Naive thymus-derived CD8-positive, alpha-beta T cell (primary cell): ENCODE results near the gene SUGCT. TPM values are rescaled to one million over a fixed set of nuclear protein-coding genes. Genes with fewer than 3 reads are reported as not detected.

Experiments used
- ATAC-seq, 2 donors: fragments of 150-1000 bp; cut with Tn5 transposase in 1 of 2; sonication (Bioruptor Pico), chemical (Tn5 transposase) in 1 of 2; 1 replicate in 1 of 2; 2 replicates in 1 of 2; pipeline ENCODE4 v1.10.0; 2021; ENCODE audit warnings: mild to moderate bottlenecking in 2 of 2, moderate library complexity in 2 of 2
- POLR2A ChIA-PET: fragments of 350-600 bp; sonication (Branson Sonifier 250); formaldehyde crosslinking; loops from one replicate; lab custom pipeline; 2021; ENCODE audit warnings: antibody characterized with exemption; lab: Charles Lee
- DNase-seq, 10 donors: peaks; one replicate each; pipeline versions ENCODE4 v3.0.0 to v3.0.0-alpha.2; 2020 to 2022
- H3K27ac Mint-ChIP-seq, 10 donors: one replicate each; pipeline ENCODE4 v1.8.0; 2020 to 2022; ENCODE audit warnings: mild to moderate bottlenecking in 10 of 10, mixed read lengths in 10 of 10, moderate library complexity in 4 of 10, inconsistent platforms in 1 of 10
- H3K27me3 Mint-ChIP-seq, 5 donors: one replicate each; pipeline ENCODE4 v1.8.0; 2021 to 2022; ENCODE audit warnings: mixed read lengths in 5 of 5
- H3K36me3 Mint-ChIP-seq, 3 donors: one replicate each; pipeline ENCODE4 v1.8.0; 2020 to 2022; ENCODE audit warnings: mixed read lengths in 3 of 3, mild to moderate bottlenecking in 2 of 3, inconsistent platforms in 1 of 3
- H3K4me1 Mint-ChIP-seq, 4 donors: one replicate each; pipeline ENCODE4 v1.8.0; 2021 to 2022; ENCODE audit warnings: mixed read lengths in 4 of 4
- H3K4me3 Mint-ChIP-seq, 10 donors: one replicate each; pipeline ENCODE4 v1.8.0; 2020 to 2022; ENCODE audit warnings: mild to moderate bottlenecking in 10 of 10, mixed read lengths in 10 of 10, moderate library complexity in 6 of 10, inconsistent platforms in 1 of 10
- H3K9me3 Mint-ChIP-seq, 9 donors: one replicate each; pipeline ENCODE4 v1.8.0; 2020 to 2022; ENCODE audit warnings: mixed read lengths in 9 of 9, mild to moderate bottlenecking in 3 of 9, inconsistent platforms in 1 of 9, moderate library complexity in 1 of 9
- polyA plus RNA-seq, 3 donors: library from polyadenylated mRNA; unstranded; fragments of 300-500 nt; fragmentation: Illumina TruSeq; gene quantifications; one replicate each; pipeline ENCODE4 v1.2.3, GENCODE V29; 2021
- total RNA-seq, 8 experiments: library from RNA in 2 of 8; stranded (reverse) in 2 of 8; gene quantifications; one replicate each; pipeline ENCODE4 v1.2.3 and lab custom pipeline; 2021 to 2026

Gene SUGCT
- total and polyA plus RNA-seq, 5 experiments from 2014 or later: 1.3 to 3.6 (median 2.1) TPM

- Mint-ChIP-seq H3K4me3 (no peak overlapping the region), H3K27ac (peak overlapping the region in 1 of 10 donors; percentile 44), H3K4me1 (no peaks in the 10 kb centered on the region), H3K27me3 (no peaks in the 10 kb centered on the region), H3K36me3 (peaks cover 0 to 4% (median 0%) of the 10 kb centered on the region in 3 donors), H3K9me3 (peaks cover 0 to 2% (median 0%) of the 10 kb centered on the region in 9 donors)
- DNase-seq (no peak), ATAC-seq (no peak)
- POLR2A ChIA-PET: no interaction called here
Measured at GRCh38 chr7:40777730-40778312, 643.0 kb downstream of the SUGCT start.

- Mint-ChIP-seq H3K4me1 (no peaks in the 10 kb centered on the region), H3K27ac (no peak overlapping the region), H3K27me3 (no peaks in the 10 kb centered on the region), H3K4me3 (no peak overlapping the region), H3K9me3 (peaks cover 0 to 2% (median 0%) of the 10 kb centered on the region in 9 donors), H3K36me3 (peaks cover 0 to 4% (median 0%) of the 10 kb centered on the region in 3 donors)
- DNase-seq: no peak
- no peak for ATAC-seq
- POLR2A ChIA-PET: no interaction called here
Measured at GRCh38 chr7:40780460-40780859, 645.7 kb downstream of the SUGCT start.

GRCh38 chr7:40782836-40783235 lies 648.0 kb downstream of the SUGCT start:
- no peak overlapping the region for H3K4me3 Mint-ChIP-seq
- H3K27me3 Mint-ChIP-seq: no peaks in the 10 kb centered on the region
- no peak overlapping the region for H3K27ac Mint-ChIP-seq
- H3K4me1 Mint-ChIP-seq: no peaks in the 10 kb centered on the region
- no peaks in the 10 kb centered on the region for H3K36me3 Mint-ChIP-seq
- H3K9me3 Mint-ChIP-seq: peaks cover 0 to 2% (median 0%) of the 10 kb centered on the region in 9 donors
- POLR2A ChIA-PET: no interaction called here
- no peak for DNase-seq
- no peak for ATAC-seq

GRCh38 chr7:40784176-40784575 lies 649.4 kb downstream of the SUGCT start:
- Mint-ChIP-seq H3K27me3 (no peaks in the 10 kb centered on the region), H3K9me3 (peaks cover 0 to 2% (median 0%) of the 10 kb centered on the region in 9 donors), H3K36me3 (no peaks in the 10 kb centered on the region), H3K4me1 (no peaks in the 10 kb centered on the region), H3K4me3 (no peak overlapping the region), H3K27ac (no peak overlapping the region)
- no peak for ATAC-seq
- no peak for DNase-seq
- POLR2A ChIA-PET: no interaction called here

GRCh38 chr7:40786909-40787308 lies 652.1 kb downstream of the SUGCT start:
- Mint-ChIP-seq H3K9me3 (peaks cover 0 to 6% (median 0%) of the 10 kb centered on the region in 9 donors), H3K36me3 (no peaks in the 10 kb centered on the region), H3K4me3 (no peak overlapping the region), H3K27ac (no peak overlapping the region), H3K27me3 (no peaks in the 10 kb centered on the region), H3K4me1 (no peaks in the 10 kb centered on the region)
- POLR2A ChIA-PET: no interaction called here
- ATAC-seq: no peak
- no peak for DNase-seq

GRCh38 chr7:40793132-40793531 lies 658.3 kb downstream of the SUGCT start:
- no peak overlapping the region for H3K27ac Mint-ChIP-seq

GRCh38 chr7:40795607-40796006 lies 660.8 kb downstream of the SUGCT start:
- POLR2A ChIA-PET: no interaction called here
- Mint-ChIP-seq H3K27ac (no peak overlapping the region), H3K4me3 (no peak overlapping the region), H3K9me3 (peaks cover 0 to 4% (median 0%) of the 10 kb centered on the region in 9 donors), H3K27me3 (peaks cover 0 to 4% (median 0%) of the 10 kb centered on the region in 5 donors), H3K4me1 (no peaks in the 10 kb centered on the region), H3K36me3 (no peaks in the 10 kb centered on the region)
- ATAC-seq (no peak), DNase-seq (no peak)

More at GRCh38 chr7:40793132-40793531, 658.3 kb downstream of the SUGCT start:
- H3K9me3 Mint-ChIP-seq: peaks cover 0 to 7% (median 0%) of the 10 kb centered on the region in 9 donors
- H3K4me3 Mint-ChIP-seq: no peak overlapping the region
- no peak for DNase-seq
- no peak for ATAC-seq
- no peaks in the 10 kb centered on the region for H3K36me3 Mint-ChIP-seq
- peaks cover 0 to 4% (median 0%) of the 10 kb centered on the region in 5 donors for H3K27me3 Mint-ChIP-seq
- no peaks in the 10 kb centered on the region for H3K4me1 Mint-ChIP-seq
- POLR2A ChIA-PET: no interaction called here

- DNase-seq (no peak), ATAC-seq (no peak)
- Mint-ChIP-seq H3K36me3 (no peaks in the 10 kb centered on the region), H3K27me3 (peaks cover 0 to 4% (median 0%) of the 10 kb centered on the region in 5 donors), H3K27ac (no peak overlapping the region), H3K9me3 (peaks cover 0 to 3% (median 0%) of the 10 kb centered on the region in 9 donors), H3K4me1 (no peaks in the 10 kb centered on the region), H3K4me3 (no peak overlapping the region)
- POLR2A ChIA-PET: no interaction called here
Measured at GRCh38 chr7:40796723-40797122, 661.9 kb downstream of the SUGCT start.

GRCh38 chr7:40798613-40799012 lies 663.8 kb downstream of the SUGCT start:
- DNase-seq: no peak
- Mint-ChIP-seq H3K27ac (no peak overlapping the region), H3K36me3 (no peaks in the 10 kb centered on the region), H3K9me3 (peaks cover 0 to 2% (median 0%) of the 10 kb centered on the region in 9 donors), H3K27me3 (peaks cover 0 to 4% (median 0%) of the 10 kb centered on the region in 5 donors), H3K4me3 (no peak overlapping the region), H3K4me1 (no peaks in the 10 kb centered on the region)
- ATAC-seq: no peak
- POLR2A ChIA-PET: no interaction called here

- ATAC-seq: no peak
- peaks cover 0 to 4% (median 0%) of the 10 kb centered on the region in 5 donors for H3K27me3 Mint-ChIP-seq
- H3K9me3 Mint-ChIP-seq: peaks cover 0 to 2% (median 0%) of the 10 kb centered on the region in 9 donors
- no peak for DNase-seq
- no peaks in the 10 kb centered on the region for H3K36me3 Mint-ChIP-seq
- no peaks in the 10 kb centered on the region for H3K4me1 Mint-ChIP-seq
- POLR2A ChIA-PET: no interaction called here
- H3K4me3 Mint-ChIP-seq: no peak overlapping the region
- no peak overlapping the region for H3K27ac Mint-ChIP-seq
Measured at GRCh38 chr7:40799493-40800403, 664.9 kb downstream of the SUGCT start.

GRCh38 chr7:40800771-40801170 lies 666.0 kb downstream of the SUGCT start:
- H3K27me3 Mint-ChIP-seq: peaks cover 0 to 4% (median 0%) of the 10 kb centered on the region in 5 donors
- DNase-seq (no peak), ATAC-seq (no peak)
- no peaks in the 10 kb centered on the region for H3K36me3 Mint-ChIP-seq
- POLR2A ChIA-PET: no interaction called here
- H3K9me3 Mint-ChIP-seq: peaks cover 0 to 2% (median 0%) of the 10 kb centered on the region in 9 donors
- H3K4me3 Mint-ChIP-seq: no peak overlapping the region
- no peaks in the 10 kb centered on the region for H3K4me1 Mint-ChIP-seq
- no peak overlapping the region for H3K27ac Mint-ChIP-seq

- ATAC-seq (no peak), DNase-seq (no peak)
- peaks cover 0 to under 1% (median 0%) of the 10 kb centered on the region in 5 donors for H3K27me3 Mint-ChIP-seq
- no peak overlapping the region for H3K27ac Mint-ChIP-seq
- H3K9me3 Mint-ChIP-seq: peaks cover 0 to 7% (median 0%) of the 10 kb centered on the region in 9 donors
- no peaks in the 10 kb centered on the region for H3K36me3 Mint-ChIP-seq
- POLR2A ChIA-PET: no interaction called here
- peaks cover 0 to 4% (median 0%) of the 10 kb centered on the region in 4 donors for H3K4me1 Mint-ChIP-seq
- H3K4me3 Mint-ChIP-seq: no peak overlapping the region
Measured at GRCh38 chr7:40802497-40802896, 667.7 kb downstream of the SUGCT start.
